ENCODE measurements around the gene DNAJB14. TPM values are rescaled to one million over a fixed set of nuclear protein-coding genes. Genes with fewer than 3 reads are reported as not detected.

The DNAJB14 gene
- total RNA-seq, 1 donor from 2014 or later, result 60.5 TPM

DNA sequence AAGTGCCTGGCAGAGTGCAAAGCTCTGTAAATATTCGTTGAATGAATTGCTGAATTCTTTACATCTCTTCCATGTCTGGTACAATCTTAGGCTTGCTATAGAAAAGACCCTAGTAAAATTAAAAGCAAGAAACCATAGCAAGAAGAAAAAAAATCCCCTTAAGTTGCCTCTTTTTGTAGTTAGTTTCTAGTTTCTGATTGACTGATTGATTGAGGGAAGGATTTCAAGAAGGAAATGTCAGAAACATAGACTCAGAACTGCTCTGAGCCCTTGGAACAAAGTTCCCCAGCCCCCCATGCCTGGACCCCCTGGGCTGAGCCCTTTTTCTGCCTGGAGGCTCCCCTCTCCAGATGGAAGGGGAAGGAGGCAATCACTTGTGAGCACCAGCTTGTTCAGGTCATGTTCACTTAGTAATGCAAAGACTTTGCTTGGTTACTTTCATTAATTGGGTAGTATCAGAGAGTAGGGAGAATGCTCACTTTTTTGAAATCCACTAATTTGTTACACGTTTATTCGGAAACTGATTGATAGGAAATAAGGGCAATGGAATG, 94.1 kb downstream of the DNAJB14 start:
- H3K27ac Mint-ChIP-seq (ENCODE audit: unreplicated experiment), result no peak overlapping the region
- peaks cover 12% of the 10 kb centered on the region for H3K4me1 Mint-ChIP-seq (ENCODE audit: low read depth, unreplicated experiment)
- Histone ChIP-seq H3K4me3 (ENCODE audit: insufficient read depth, low read depth, low read length) (no peak overlapping the region), H3K27ac (ENCODE audit: low read depth, low read length) (no peak overlapping the region), H4K20me1 (ENCODE audit: insufficient read depth, low read length) (no peaks in the 10 kb centered on the region), H3K9ac (ENCODE audit: low read length) (no peak overlapping the region), H3K9me3 (ENCODE audit: insufficient read depth, low read depth, low read length) (no peaks in the 10 kb centered on the region), H3K4me1 (ENCODE audit: insufficient read depth, low read length) (no peaks in the 10 kb centered on the region), H3K36me3 (ENCODE audit: insufficient read depth, low read length) (no peaks in the 10 kb centered on the region), H3K79me2 (ENCODE audit: insufficient read depth, low read length) (no peaks in the 10 kb centered on the region), H2AFZ (ENCODE audit: low read depth, low read length) (no peak overlapping the region), H3K27me3 (ENCODE audit: insufficient read depth, low read length) (no peaks in the 10 kb centered on the region), H3K4me2 (ENCODE audit: low read length) (no peak overlapping the region)
- DNase-seq (ENCODE audit: low read depth) (no peak), FAIRE-seq (no peak)
- no peak for TF ChIP-seq CTCF (IDR thresholded peaks at IDR 0.05; ENCODE audit: insufficient read depth, low read depth, low read length)
- no peak for TF ChIP-seq EZH2 (IDR thresholded peaks at IDR 0.05; ENCODE audit: insufficient read depth, low read length)
- no peaks in the 10 kb centered on the region for H3K36me3 Mint-ChIP-seq (ENCODE audit: low read depth, unreplicated experiment)
- no peaks in the 10 kb centered on the region for H3K9me3 Mint-ChIP-seq (ENCODE audit: unreplicated experiment)
- H3K4me3 Mint-ChIP-seq (ENCODE audit: unreplicated experiment), result no peak overlapping the region
- peaks cover 1% of the 10 kb centered on the region for H3K27me3 Mint-ChIP-seq (ENCODE audit: low read depth, unreplicated experiment)

DNA sequence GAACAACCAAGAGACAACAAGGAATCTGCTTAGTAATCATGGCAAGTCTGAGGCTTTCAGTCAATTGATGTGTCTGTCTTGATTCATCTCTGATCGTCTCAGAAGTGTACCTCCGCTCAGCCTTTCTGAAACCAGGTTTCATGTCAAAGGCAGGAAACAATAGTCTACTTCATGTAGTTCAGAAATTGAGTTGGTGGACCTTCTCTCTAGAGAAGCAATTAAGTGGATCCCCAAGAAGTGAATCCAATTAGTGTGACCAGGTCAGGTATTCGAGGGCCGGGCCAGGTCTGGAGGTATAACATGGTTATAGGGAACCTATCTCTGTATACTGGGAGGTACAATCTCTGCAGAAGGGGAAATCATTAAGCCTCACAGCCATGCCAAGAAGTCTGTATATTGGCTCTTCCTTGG, 97.8 kb downstream of the DNAJB14 start:
- Histone ChIP-seq H4K20me1 (ENCODE audit: insufficient read depth, low read length) (no peaks in the 10 kb centered on the region), H3K4me3 (ENCODE audit: insufficient read depth, low read depth, low read length) (no peak overlapping the region), H3K79me2 (ENCODE audit: insufficient read depth, low read length) (no peaks in the 10 kb centered on the region), H3K9me3 (ENCODE audit: insufficient read depth, low read depth, low read length) (no peaks in the 10 kb centered on the region), H3K4me1 (ENCODE audit: insufficient read depth, low read length) (no peaks in the 10 kb centered on the region), H3K36me3 (ENCODE audit: insufficient read depth, low read length) (no peaks in the 10 kb centered on the region), H3K27me3 (ENCODE audit: insufficient read depth, low read length) (no peaks in the 10 kb centered on the region), H3K9ac (ENCODE audit: low read length) (no peak overlapping the region), H2AFZ (ENCODE audit: low read depth, low read length) (no peak overlapping the region), H3K27ac (ENCODE audit: low read depth, low read length) (no peak overlapping the region), H3K4me2 (ENCODE audit: low read length) (no peak overlapping the region)
- DNase-seq (ENCODE audit: low read depth), result no peak
- no peaks in the 10 kb centered on the region for H3K4me1 Mint-ChIP-seq (ENCODE audit: low read depth, unreplicated experiment)
- TF ChIP-seq CTCF (IDR thresholded peaks at IDR 0.05; ENCODE audit: insufficient read depth, low read depth, low read length) (no peak), EZH2 (IDR thresholded peaks at IDR 0.05; ENCODE audit: insufficient read depth, low read length) (no peak)
- no peak overlapping the region for H3K4me3 Mint-ChIP-seq (ENCODE audit: unreplicated experiment)
- no peaks in the 10 kb centered on the region for H3K36me3 Mint-ChIP-seq (ENCODE audit: low read depth, unreplicated experiment)
- H3K27me3 Mint-ChIP-seq (ENCODE audit: low read depth, unreplicated experiment), result peaks cover 1% of the 10 kb centered on the region
- no peak for FAIRE-seq
- H3K27ac Mint-ChIP-seq (ENCODE audit: unreplicated experiment), result no peak overlapping the region
- no peaks in the 10 kb centered on the region for H3K9me3 Mint-ChIP-seq (ENCODE audit: unreplicated experiment)

GRCh38 chr4:99847362-99847976, 98.9 kb downstream of the DNAJB14 start:
- Histone ChIP-seq H2AFZ (ENCODE audit: low read depth, low read length) (no peak overlapping the region), H4K20me1 (ENCODE audit: insufficient read depth, low read length) (no peaks in the 10 kb centered on the region), H3K9ac (ENCODE audit: low read length) (no peak overlapping the region), H3K9me3 (ENCODE audit: insufficient read depth, low read depth, low read length) (no peaks in the 10 kb centered on the region), H3K4me1 (ENCODE audit: insufficient read depth, low read length) (no peaks in the 10 kb centered on the region), H3K27ac (ENCODE audit: low read depth, low read length) (no peak overlapping the region), H3K27me3 (ENCODE audit: insufficient read depth, low read length) (no peaks in the 10 kb centered on the region), H3K4me3 (ENCODE audit: insufficient read depth, low read depth, low read length) (no peak overlapping the region), H3K36me3 (ENCODE audit: insufficient read depth, low read length) (no peaks in the 10 kb centered on the region), H3K79me2 (ENCODE audit: insufficient read depth, low read length) (no peaks in the 10 kb centered on the region), H3K4me2 (ENCODE audit: low read length) (no peak overlapping the region)
- TF ChIP-seq EZH2 (IDR thresholded peaks at IDR 0.05; ENCODE audit: insufficient read depth, low read length) (no peak), CTCF (IDR thresholded peaks at IDR 0.05; ENCODE audit: insufficient read depth, low read depth, low read length) (no peak)
- FAIRE-seq (no peak), DNase-seq (ENCODE audit: low read depth) (no peak)
- H3K4me3 Mint-ChIP-seq (ENCODE audit: unreplicated experiment), result no peak overlapping the region
- H3K27ac Mint-ChIP-seq (ENCODE audit: unreplicated experiment), result no peak overlapping the region
- H3K4me1 Mint-ChIP-seq (ENCODE audit: low read depth, unreplicated experiment), result peaks cover under 1% of the 10 kb centered on the region
- H3K27me3 Mint-ChIP-seq (ENCODE audit: low read depth, unreplicated experiment), result peaks cover 1% of the 10 kb centered on the region
- H3K36me3 Mint-ChIP-seq (ENCODE audit: low read depth, unreplicated experiment), result no peaks in the 10 kb centered on the region
- H3K9me3 Mint-ChIP-seq (ENCODE audit: unreplicated experiment), result no peaks in the 10 kb centered on the region

Measured in astrocyte (in vitro differentiated cells and primary cell).